ENCODE measurements around the gene RUFY1. TPM values are rescaled to one million over a fixed set of nuclear protein-coding genes. Genes with fewer than 3 reads are reported as not detected.
"Not testable (repeated sequence)": the region's sequence is repeated elsewhere in the genome, so short reads cannot be mapped to it uniquely, and the experiment has no call there.

RUFY1 gene
- total RNA-seq, 1 experiment from 2014 or later: 38.0 TPM

- no peak for DNase-seq (ENCODE audit: extremely low read depth, low read depth)
Measured at GRCh38 chr5:179533907-179534306, 16.4 kb upstream of the RUFY1 start.

GRCh38 chr5:179534431-179534830, 15.9 kb upstream of the RUFY1 start:
- no peak for DNase-seq (ENCODE audit: extremely low read depth, low read depth)

DNA sequence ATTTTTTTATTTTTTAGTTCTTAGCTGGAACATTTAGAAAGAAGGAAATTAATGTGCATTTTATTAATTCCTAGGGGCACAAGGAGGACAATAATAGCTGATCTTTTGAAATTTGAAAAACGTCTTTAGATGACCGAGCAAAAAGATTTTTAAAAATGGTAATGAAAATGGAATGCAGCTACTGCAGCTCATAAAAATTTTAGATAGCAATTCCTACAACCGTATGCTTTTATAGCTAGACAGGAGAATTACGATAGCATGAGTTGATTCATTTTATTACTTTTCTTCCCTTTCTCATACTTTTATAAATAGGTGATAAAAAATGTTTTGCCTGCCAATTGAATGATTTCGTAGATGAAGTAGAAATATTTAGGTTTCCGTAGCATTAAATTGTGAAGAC, 13.7 kb upstream of the RUFY1 start:
- no peak for DNase-seq (ENCODE audit: extremely low read depth, low read depth)

DNA sequence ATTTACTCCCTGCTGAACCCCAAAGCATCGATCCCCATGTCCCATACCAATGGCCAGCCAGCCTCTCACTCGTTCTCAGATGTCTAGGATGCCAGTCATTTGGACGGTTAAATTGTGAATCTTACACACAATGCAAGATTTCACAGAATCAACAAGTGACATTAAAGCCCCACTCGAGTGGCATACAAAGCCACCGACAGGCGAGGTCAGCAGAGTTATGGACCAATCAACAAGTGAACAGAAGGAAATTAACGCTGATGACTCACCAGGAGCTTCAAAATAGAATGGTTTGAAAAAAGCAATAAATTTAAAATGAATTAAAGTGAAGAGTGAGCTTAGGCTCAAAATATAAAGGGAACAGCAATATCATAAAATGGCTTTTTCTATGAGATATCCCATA, 8.2 kb upstream of the RUFY1 start:
- DNase-seq (ENCODE audit: extremely low read depth, low read depth): no peak

- DNase-seq (ENCODE audit: extremely low read depth, low read depth): not testable (repeated sequence)
Measured at GRCh38 chr5:179543275-179543674, 7.1 kb upstream of the RUFY1 start.

DNA sequence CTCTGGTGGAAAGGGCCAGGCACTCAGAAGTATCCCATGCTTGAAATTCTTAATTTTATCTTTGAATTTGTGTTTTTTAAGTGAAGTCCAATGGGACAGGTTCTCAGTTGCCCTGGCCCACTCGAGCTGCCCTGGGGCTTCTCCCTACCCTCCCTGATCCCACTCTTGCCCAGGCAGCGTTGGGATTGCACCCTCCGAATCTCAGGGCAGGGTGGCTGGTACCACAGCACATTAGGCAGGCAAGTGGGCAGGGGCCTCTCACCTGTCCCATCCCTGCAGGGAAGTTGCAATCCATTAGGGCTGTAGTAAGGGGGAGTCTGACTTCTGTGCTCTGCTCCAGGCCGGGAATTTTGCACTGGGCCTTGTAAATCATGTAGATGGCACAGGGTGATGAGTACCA, 2.7 kb downstream of the RUFY1 start:
- DNase-seq (ENCODE audit: extremely low read depth, low read depth): no peak

DNA sequence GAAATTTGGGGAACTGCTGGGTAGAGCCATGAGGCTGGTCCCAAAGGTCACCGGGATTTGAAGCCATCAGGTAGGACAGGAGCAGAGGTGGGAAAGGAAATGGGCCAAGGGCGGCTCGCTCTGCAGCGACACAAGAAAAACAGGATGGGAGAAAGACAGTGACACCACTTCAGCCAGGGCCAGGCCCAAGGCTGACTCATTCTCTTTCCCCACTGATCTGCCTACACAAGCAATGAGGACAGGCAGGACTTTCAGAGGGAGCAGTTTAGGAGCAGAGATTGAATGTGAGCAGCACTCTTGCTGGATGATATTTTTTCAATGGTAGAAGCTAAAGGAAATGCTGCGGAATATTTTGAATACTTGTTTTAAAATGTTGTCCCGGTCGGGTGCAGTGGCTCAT, 3.5 kb downstream of the RUFY1 start:
- DNase-seq (ENCODE audit: extremely low read depth, low read depth): no peak

DNA sequence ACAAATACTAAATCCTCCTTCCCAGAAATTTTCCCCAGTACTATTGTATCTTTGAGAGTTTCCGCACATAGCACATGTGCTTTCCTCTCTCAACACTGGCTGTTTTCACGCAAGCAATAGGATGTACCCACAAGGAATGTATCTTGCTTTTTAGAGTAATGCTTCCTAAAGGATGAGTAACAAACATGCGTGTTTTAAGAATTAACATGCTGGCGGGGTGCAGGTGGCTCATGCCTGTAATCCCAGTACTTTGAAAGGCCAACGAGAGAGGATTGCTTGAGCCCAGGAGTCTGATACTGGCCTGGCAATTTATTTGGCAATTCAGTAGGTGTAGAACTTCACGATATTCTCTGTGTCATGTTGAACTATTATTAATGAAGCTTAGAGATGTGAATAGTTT, 4.6 kb downstream of the RUFY1 start:
- no peak for DNase-seq (ENCODE audit: extremely low read depth, low read depth)

DNA sequence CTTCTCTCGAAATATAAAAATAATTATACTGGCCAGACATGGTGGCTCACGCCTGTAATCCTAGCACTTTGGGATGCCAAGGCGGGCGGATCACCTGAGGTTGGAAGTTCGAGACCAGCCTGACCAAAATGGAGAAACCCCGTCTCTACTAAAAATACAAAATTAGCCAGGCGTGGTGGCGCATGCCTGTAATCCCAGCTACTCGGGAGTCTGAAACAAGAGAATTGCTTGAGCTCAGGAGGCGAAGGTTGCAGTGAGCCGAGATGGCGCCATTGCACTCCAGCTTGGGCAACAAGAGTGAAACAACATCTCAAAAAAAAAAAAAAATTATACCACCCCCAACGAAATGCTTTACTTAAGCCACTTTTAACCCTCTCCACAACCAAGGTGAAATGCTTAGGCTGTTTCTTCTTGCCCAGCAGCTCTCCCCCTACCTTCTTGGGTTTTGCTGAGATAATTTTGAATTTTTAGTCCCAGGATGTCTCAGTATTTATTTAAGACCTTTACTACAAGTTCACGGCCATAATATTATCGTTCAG, 8.0 kb downstream of the RUFY1 start:
- DNase-seq (ENCODE audit: extremely low read depth, low read depth): not testable (repeated sequence)

DNA sequence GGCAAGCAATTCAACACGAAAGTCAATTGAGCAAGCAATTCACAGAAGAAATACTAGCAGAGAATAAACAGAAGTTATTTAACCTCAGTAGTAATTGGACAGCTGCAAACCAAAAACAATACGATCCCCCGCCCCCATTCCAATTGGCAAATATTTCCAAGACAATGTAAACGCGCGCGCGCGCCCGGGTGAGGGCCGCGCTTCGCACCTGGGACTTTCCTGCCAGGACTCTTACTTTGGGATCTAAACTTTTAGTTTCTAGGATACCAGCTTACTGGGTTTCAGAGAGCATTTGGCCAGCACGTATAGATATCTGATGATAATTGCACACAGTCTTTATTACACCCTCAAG, 8.6 kb downstream of the RUFY1 start:
- no peak for DNase-seq (ENCODE audit: extremely low read depth, low read depth)

DNA sequence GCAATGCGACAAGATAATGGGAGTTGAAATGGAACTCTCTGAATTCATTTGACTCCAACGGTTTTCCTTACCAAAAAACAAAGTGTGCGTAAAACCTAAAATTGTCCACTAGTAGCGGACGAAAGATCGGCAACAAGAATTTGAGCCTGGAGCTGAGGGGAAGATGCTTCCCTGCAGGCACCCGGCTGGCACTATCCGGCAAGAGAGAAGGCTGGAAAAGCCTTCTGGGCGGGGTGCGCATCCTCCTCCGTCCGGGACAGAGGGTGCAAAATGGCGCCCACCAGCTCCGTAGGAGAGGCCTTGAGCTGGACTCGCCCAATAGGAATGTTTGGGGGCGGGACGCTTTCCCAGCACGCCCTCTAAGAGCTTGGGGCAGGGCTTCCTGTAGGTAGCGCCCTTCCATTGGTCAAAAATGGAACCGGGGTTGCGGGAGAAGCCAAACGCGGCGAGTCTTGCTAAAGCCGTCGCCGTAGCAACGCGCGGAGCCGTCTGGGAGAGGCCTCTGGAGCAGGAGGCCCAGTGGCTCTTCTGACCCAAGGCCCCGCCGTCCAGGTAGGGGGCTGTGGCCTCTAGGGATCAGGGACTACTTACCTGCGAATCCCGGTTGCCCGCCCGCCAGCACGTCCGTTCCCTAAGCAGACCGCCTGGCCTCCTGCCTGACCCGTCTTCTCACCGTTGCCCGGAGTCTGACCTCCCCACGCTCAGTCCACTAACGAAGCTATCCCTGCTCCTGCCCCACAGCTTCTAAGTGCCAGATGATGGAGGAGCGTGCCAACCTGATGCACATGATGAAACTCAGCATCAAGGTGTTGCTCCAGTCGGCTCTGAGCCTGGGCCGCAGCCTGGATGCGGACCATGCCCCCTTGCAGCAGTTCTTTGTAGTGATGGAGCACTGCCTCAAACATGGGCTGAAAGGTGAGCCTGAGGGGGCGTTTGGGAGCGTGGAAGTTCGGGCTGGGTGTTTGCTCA, 9.2 kb downstream of the RUFY1 start:
- peak; percentile 99 for DNase-seq (ENCODE audit: extremely low read depth, low read depth)

- no peak for DNase-seq (ENCODE audit: extremely low read depth, low read depth)
Measured at GRCh38 chr5:179564526-179564925, 14.2 kb downstream of the RUFY1 start.

GRCh38 chr5:179568721-179569120, 18.4 kb downstream of the RUFY1 start:
- DNase-seq (ENCODE audit: extremely low read depth, low read depth): no peak

DNA sequence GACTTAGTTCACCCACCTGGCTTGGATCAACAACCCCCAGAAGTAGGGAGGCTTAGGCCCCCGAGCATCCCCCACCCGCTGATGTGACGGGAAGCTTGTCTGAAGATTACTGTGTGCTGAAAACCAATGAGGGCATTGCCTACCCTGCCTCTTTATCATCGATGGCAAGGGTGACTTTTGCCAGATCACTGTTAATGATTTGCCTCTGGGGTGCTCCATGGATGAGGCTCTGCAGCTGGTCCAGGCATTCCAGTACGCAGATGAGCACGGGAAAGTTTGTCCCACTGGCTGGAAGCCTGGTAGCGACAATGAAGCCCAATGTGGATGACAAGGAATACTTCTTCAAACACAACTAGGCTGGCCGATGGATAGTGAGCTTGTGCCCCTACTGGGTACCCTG, 22.0 kb downstream of the RUFY1 start:
- no peak for DNase-seq (ENCODE audit: extremely low read depth, low read depth)

GRCh38 chr5:179577286-179577960, 27.1 kb downstream of the RUFY1 start:
- DNase-seq (ENCODE audit: extremely low read depth, low read depth): no peak

- no peak for DNase-seq (ENCODE audit: extremely low read depth, low read depth)
Measured at GRCh38 chr5:179585941-179586401, 35.6 kb downstream of the RUFY1 start.

- no peak for DNase-seq (ENCODE audit: extremely low read depth, low read depth)
Measured at GRCh38 chr5:179588166-179588565, 37.8 kb downstream of the RUFY1 start.

DNA sequence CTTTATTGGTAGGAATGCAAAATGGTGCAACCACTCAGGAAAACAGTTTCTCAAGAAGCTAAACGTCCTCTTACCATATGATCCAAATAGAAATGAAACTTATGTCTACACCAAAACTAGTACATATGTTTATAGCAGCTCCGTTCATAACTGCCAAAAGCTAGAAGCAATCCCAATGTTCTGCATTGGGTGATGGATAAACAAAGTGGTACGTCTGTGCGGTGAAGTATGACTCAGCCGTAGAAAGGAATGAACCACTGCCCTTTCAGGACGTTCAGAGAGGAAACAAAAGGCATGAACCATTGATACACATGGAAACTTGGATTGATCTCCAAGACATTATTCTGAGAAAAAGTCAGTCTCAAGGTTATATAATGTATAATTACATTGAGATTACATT, 45.6 kb downstream of the RUFY1 start:
- DNase-seq (ENCODE audit: extremely low read depth, low read depth): no peak

GRCh38 chr5:179596421-179596820, 46.1 kb downstream of the RUFY1 start:
- DNase-seq (ENCODE audit: extremely low read depth, low read depth): no peak

DNA sequence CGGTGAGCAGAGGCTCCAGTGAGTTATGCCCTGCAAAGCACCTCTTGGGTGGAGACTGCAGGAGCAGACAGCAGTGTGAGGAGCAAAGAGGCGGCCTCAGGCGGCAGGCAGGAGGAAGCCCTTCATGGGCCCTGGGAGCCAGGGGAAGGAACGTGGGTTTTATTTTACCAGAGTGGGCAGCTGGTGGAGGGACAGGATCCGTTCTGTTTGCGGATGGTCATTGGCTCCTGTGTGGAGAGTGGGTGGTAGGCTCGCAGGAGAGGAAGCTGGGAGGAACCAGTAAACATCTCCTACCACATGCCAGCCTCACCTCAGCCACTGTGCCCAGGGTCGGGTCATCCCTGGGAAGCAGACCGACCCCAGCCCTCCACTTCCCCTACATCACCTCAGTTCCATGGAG, 48.7 kb downstream of the RUFY1 start:
- no peak for DNase-seq (ENCODE audit: extremely low read depth, low read depth)

- DNase-seq (ENCODE audit: extremely low read depth, low read depth): no peak
Measured at GRCh38 chr5:179599566-179599965, 49.2 kb downstream of the RUFY1 start.

- DNase-seq (ENCODE audit: extremely low read depth, low read depth): no peak
Measured at GRCh38 chr5:179599973-179600372, 49.6 kb downstream of the RUFY1 start.
